Left lung (tissue), 10 donors: Measurements from ENCODE around the gene TMEM161B. TPM values are rescaled to one million over a fixed set of nuclear protein-coding genes. Genes with fewer than 3 reads are reported as not detected.

ENCODE experiments used
- ATAC-seq: fragments of 200-7000 bp; cut with Tn5 transposase; one replicate; pipeline ENCODE4 v1.9.1; 2020; ENCODE audit warnings: moderate library complexity
- DNase-seq, 4 donors: peaks; one replicate each; pipeline ENCODE4 v3.0.0-alpha.2; 2013 to 2020
- H3K27ac ChIP-seq, 2 donors: fragments of 200-600 bp; sonication (generic) in 1 of 2; one replicate each; pipeline versions ENCODE4 v1.5.0 to v1.8.0; 2020 to 2021
- H3K27me3 ChIP-seq, 2 donors: fragments of 200-600 bp; sonication (generic) in 1 of 2; one replicate each; pipeline versions ENCODE4 v1.5.0 to v1.8.0; 2020 to 2021
- H3K36me3 ChIP-seq, 2 donors: fragments of 200-600 bp; sonication (generic) in 1 of 2; one replicate each; pipeline versions ENCODE4 v1.5.0 to v1.8.0; 2020 to 2021
- H3K4me1 ChIP-seq, 2 donors: fragments of 200-600 bp; one replicate each; pipeline ENCODE4 v1.8.0; 2021
- H3K4me3 ChIP-seq, 2 donors: fragments of 200-600 bp; sonication (generic) in 1 of 2; one replicate each; pipeline versions ENCODE4 v1.5.0 to v1.8.0; 2020 to 2021; ENCODE audit warnings: mild to moderate bottlenecking in 1 of 2
- H3K9me3 ChIP-seq, 2 donors: fragments of 200-600 bp; sonication (generic) in 1 of 2; one replicate each; pipeline versions ENCODE4 v1.5.0 to v1.8.0; 2020 to 2021
- intact Hi-C, 2 donors: fragments of 100-400 bp; cut with DNase I; formaldehyde crosslinking; loops; one replicate each; pipeline versions ENCODE4 v1.11.2 to v1.14.2; 2022
- polyA plus RNA-seq, 6 donors: library from polyadenylated mRNA; unstranded; fragments of 120-200 nt; gene quantifications; one replicate each; pipeline ENCODE4 v1.2.1, GENCODE V29; 2013; ENCODE audit not compliant: insufficient read length in 6 of 6
- total RNA-seq, 2 donors: library from RNA; stranded (reverse); fragmentation: NEBNext Ultra II Directional; extraction: Animal tissue kit (Norgen Biotek cat#: 25700); gene quantifications; one replicate each; pipeline ENCODE4 v1.2.1, GENCODE V29; 2021
- TF ChIP-seq, protein P1 (sequence below), 2 donors: fragments of 200-600 bp; sonication (generic) in 1 of 2; IDR thresholded peaks; one replicate each; pipeline versions ENCODE4 v1.5.0 to v1.8.0; 2021; ENCODE audit warnings: antibody characterized with exemption in 2 of 2
- donor health status: DM: no; HTN: yes; CAD: no.
- donor health status: DM: no; HTN: no; CAD: no.

The TMEM161B gene
- total and polyA plus RNA-seq, 8 donors = 13.6 to 37.1 (median 27.4) TPM

GRCh38 chr5:88262116-88262515 is 6.5 kb downstream of the TMEM161B start:
- Histone ChIP-seq H3K4me1 (peaks cover 0 to 3% of the 10 kb centered on the region in 2 donors), H3K4me3 (no peak overlapping the region), H3K36me3 (no peaks in the 10 kb centered on the region), H3K9me3 (peaks cover 0 to 3% of the 10 kb centered on the region in 2 donors), H3K27me3 (no peaks in the 10 kb centered on the region), H3K27ac (no peak overlapping the region)
- no peak for ATAC-seq
- DNase-seq = no peak
- intact Hi-C loops = no loop called here
- TF ChIP-seq, protein P1, sequence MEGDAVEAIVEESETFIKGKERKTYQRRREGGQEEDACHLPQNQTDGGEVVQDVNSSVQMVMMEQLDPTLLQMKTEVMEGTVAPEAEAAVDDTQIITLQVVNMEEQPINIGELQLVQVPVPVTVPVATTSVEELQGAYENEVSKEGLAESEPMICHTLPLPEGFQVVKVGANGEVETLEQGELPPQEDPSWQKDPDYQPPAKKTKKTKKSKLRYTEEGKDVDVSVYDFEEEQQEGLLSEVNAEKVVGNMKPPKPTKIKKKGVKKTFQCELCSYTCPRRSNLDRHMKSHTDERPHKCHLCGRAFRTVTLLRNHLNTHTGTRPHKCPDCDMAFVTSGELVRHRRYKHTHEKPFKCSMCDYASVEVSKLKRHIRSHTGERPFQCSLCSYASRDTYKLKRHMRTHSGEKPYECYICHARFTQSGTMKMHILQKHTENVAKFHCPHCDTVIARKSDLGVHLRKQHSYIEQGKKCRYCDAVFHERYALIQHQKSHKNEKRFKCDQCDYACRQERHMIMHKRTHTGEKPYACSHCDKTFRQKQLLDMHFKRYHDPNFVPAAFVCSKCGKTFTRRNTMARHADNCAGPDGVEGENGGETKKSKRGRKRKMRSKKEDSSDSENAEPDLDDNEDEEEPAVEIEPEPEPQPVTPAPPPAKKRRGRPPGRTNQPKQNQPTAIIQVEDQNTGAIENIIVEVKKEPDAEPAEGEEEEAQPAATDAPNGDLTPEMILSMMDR (IDR thresholded peaks at IDR 0.05) = no peak

DNA sequence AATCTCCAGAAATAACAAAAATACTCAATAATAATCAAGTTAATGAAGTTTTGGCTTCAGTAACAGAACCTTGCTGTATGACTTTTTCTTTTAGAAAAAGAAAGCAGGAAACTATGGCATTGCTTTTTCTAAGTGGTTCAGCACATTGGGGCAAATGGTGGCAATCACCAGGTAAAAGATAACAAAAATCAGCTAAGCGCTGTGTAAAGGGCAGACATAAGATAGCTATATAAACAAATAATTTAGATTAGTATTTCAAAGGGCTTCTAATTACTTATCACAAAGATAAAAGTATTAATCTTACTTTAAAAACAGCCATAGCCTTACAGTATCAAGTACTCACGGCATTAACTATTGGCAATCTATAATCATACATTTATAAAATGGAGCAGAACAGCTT is 10.0 kb downstream of the TMEM161B start:
- H3K9me3 ChIP-seq = no peaks in the 10 kb centered on the region
- ATAC-seq = no peak
- TF ChIP-seq, protein P1 (IDR thresholded peaks at IDR 0.05) = no peak
- H3K27ac ChIP-seq = no peak overlapping the region
- no peak for DNase-seq
- H3K4me1 ChIP-seq = no peaks in the 10 kb centered on the region
- no peak overlapping the region for H3K4me3 ChIP-seq
- no peaks in the 10 kb centered on the region for H3K36me3 ChIP-seq
- no peaks in the 10 kb centered on the region for H3K27me3 ChIP-seq
- intact Hi-C loops = no loop called here

- no peaks in the 10 kb centered on the region for H3K9me3 ChIP-seq
- no peak for DNase-seq
- no peaks in the 10 kb centered on the region for H3K4me1 ChIP-seq
- no peaks in the 10 kb centered on the region for H3K36me3 ChIP-seq
- no peak overlapping the region for H3K4me3 ChIP-seq
- intact Hi-C loops = no loop called here
- ATAC-seq = no peak
- TF ChIP-seq, protein P1 (IDR thresholded peaks at IDR 0.05) = no peak
- H3K27me3 ChIP-seq = no peaks in the 10 kb centered on the region
- H3K27ac ChIP-seq = no peak overlapping the region
Measured at GRCh38 chr5:88256872-88257271, 11.8 kb downstream of the TMEM161B start.

DNA sequence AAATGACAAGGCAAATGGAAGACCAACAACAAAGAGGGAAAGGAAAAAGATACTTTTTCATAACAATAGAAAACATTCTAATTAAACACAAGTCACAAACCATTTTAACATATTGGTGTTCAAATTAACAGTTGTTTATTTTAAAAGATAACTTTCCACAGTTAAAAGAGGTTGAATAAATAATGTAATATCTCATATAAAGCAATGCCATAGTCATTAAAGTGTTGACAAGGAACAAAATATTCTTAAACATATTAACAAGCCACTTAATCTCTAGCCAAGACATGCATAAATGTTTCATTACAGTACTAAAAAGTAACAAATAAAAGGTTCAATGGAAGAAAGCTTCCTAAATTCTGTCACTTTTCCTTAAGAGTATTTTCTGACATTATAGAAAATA is 12.6 kb downstream of the TMEM161B start:
- H3K27me3 ChIP-seq = no peaks in the 10 kb centered on the region
- intact Hi-C loops = no loop called here
- no peak overlapping the region for H3K4me3 ChIP-seq
- no peaks in the 10 kb centered on the region for H3K4me1 ChIP-seq
- H3K36me3 ChIP-seq = no peaks in the 10 kb centered on the region
- ATAC-seq = no peak
- DNase-seq = no peak
- no peaks in the 10 kb centered on the region for H3K9me3 ChIP-seq
- TF ChIP-seq, protein P1 (IDR thresholded peaks at IDR 0.05) = no peak
- no peak overlapping the region for H3K27ac ChIP-seq

GRCh38 chr5:88254320-88254719 is 14.3 kb downstream of the TMEM161B start:
- ATAC-seq (no peak), DNase-seq (no peak)
- TF ChIP-seq, protein P1 (IDR thresholded peaks at IDR 0.05) = no peak
- intact Hi-C loops = no loop called here
- H3K36me3 ChIP-seq = no peaks in the 10 kb centered on the region
- H3K27ac ChIP-seq = no peak overlapping the region
- H3K9me3 ChIP-seq = no peaks in the 10 kb centered on the region
- H3K27me3 ChIP-seq = no peaks in the 10 kb centered on the region
- H3K4me1 ChIP-seq = no peaks in the 10 kb centered on the region
- H3K4me3 ChIP-seq = no peak overlapping the region
